ENCODE measurements around the gene KAZN.

Gene KAZN

GRCh38 chr1:14723401-14723800, 124.9 kb downstream of the KAZN start:
- no peak for DNase-seq

GRCh38 chr1:14724246-14724645, 125.8 kb downstream of the KAZN start:
- no peak for DNase-seq

- DNase-seq: no peak
Measured at GRCh38 chr1:14724678-14725077, 126.2 kb downstream of the KAZN start.

- no peak for DNase-seq
Measured at GRCh38 chr1:14725238-14725637, 126.8 kb downstream of the KAZN start.

DNA sequence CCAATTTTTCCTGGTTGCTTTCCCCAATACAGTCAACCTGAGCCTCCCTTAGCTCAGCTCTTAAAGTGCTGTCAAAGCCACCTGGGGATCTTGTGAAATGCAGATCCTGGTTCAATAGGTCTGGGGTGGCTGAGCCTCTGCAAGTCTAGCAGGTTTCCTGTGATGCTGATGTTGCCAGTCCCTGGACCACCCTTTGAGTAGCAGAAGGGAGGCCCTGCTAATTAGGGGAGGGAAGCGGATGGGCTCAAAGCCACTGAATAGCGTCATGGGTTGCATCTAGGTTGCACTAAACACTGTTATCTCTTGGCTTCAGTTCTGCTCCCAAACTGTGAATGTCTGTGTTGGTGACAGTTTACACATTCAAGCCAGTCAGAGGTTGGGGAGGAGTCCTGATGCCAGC, 127.2 kb downstream of the KAZN start:
- DNase-seq: no peak

DNA sequence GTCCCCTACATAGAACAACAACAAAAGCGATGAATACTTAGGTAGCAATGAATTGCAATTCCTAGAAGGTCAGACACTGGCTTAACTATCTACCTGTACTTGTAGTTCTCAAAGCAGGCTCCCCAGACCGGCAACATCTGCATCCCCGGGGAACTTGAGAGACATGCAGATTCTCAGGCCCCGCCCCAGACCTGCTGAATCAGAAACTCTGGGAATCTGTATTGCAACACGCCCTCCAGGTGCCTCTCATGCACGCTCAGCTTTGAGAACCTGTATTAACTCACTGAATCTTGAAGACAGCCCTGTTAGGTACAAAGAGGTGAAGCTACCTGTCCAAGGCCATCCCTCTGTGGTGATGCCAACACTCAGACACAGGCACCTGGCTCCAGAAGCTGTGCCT, 128.1 kb downstream of the KAZN start:
- no peak for DNase-seq

GRCh38 chr1:14728516-14728915, 130.0 kb downstream of the KAZN start:
- no peak for DNase-seq

DNA sequence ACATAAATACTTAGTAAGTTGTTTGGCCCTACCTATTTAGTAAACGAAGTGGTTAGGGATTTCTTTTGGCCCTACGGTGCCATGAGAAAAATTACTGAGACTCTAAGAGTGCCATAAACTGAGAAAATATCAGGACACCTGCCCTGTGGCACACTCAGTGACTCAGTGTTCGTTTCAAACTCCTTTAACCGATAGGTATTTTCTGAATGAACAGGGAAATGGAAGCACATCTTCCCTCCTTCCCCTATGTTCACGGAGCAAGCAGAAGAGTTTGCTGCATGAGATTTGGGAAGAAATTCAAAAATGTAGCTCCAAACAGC, 134.2 kb downstream of the KAZN start:
- DNase-seq: no peak

DNA sequence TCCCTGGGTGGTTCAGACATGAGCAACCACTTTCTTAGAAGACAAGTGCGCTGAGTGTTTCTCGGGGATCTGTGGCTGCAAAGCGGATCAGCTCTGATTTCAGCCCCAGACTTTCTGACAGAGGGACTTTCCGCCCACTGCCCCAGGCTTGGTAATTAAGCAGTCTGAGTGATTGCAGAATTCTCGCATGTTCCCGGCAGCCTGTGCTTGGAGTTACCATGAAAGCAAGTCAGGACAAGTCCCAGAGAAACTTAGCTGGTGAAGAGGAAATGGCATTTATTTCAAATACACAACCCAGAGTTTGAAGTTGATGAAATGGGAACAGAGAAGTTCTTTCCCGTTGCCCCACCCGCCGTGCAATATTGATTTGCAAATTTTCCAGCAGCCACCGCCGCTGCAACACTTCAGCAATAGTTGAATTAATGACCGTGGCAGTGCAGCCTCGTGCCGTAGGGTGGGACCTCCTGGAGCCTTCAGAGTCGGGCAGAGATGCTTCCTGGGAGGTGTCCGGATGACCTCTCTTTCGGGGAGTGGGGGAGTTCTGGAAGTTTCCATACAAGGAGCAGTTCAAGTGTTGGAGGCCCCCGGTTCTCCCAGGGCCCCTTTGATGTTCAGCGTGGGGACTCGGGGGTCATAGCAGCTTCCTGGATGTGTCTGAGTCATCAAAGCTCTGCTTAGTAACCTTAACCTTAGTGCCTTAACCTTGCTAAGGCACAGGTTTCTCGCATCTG, 134.7 kb downstream of the KAZN start:
- DNase-seq: no peak

DNA sequence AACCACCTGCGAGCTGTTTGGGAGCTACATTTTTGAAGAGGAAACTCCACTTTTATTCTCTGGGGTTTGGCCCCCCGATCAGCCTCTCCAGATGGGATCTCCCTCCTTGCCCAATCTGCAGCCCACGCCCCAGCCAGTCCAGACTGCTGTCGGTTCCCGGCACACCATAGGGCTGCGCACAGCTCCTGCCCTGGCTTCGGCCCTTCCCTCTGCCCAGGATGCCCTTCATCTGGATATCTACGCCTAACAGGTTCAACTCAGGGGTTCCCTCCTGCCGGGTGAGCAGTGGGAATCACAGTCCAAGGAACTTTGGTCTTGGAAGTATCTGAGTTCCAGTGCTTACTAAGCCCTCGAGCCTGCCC, 135.3 kb downstream of the KAZN start:
- DNase-seq: no peak

- DNase-seq: no peak
Measured at GRCh38 chr1:14735841-14736240, 137.4 kb downstream of the KAZN start.

DNA sequence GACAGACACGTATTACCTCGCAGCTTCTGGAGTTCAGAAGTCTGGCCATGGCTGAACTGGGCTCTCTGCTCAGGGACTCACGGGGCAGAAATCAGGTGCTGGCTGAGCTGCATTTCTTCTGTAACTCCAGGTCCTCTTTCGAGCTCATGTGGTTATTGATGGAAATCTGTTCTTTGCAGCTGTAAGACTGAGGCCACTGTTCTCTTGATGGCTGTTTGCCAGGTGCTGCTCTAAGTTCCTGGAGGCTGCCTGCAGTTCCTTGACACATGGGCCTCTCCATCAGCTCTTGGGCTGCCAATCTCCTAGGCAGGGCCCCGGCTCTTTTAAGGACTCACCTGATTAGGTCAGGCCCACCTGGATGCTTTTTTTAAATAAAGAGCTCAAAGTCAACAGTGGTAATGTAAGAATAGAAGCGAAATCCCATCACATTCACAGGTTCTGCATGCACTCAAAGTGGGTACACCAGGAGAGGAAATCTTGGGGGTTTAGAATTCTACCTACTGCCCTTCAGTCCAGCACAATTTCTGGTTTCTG, 139.1 kb downstream of the KAZN start:
- DNase-seq: no peak

DNA sequence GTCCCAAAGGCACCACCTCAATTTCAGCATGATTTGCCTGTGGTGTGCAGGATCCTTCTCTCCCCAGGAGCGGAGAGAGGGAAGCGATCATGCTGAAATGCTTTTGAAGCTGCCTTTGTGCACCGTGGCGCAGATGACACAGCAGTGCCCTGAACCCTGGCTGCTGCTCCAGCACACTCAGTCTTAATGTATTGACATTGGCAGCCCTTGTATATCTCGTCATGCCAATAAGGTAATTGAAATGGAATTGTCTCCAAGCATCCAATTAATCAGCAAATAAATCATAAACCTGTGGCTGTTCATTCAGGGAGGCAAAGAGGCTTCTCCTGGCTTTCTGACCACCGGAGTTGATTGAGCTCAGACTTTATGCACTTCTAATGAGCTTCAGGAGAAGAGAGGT, 139.8 kb downstream of the KAZN start:
- DNase-seq: no peak

DNA sequence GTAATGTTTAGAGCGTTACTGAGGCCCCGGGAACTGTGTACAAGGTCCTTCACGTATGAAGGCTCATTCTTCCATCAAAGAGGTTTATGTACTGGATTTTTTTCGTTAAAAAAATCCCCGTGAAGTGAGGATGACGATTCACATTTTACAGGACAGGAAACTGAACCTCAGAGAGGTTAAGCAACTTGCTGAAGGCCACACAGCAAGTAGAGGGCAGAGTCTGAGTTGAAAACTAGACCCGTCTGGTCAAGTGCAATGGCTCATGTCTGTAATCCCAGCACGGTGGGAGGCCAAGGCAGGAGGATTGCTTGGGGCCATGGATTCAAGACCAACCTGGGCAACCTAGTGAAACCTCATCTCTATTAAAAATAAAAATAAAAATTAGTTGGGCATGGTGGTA, 140.2 kb downstream of the KAZN start:
- no peak for DNase-seq

DNA sequence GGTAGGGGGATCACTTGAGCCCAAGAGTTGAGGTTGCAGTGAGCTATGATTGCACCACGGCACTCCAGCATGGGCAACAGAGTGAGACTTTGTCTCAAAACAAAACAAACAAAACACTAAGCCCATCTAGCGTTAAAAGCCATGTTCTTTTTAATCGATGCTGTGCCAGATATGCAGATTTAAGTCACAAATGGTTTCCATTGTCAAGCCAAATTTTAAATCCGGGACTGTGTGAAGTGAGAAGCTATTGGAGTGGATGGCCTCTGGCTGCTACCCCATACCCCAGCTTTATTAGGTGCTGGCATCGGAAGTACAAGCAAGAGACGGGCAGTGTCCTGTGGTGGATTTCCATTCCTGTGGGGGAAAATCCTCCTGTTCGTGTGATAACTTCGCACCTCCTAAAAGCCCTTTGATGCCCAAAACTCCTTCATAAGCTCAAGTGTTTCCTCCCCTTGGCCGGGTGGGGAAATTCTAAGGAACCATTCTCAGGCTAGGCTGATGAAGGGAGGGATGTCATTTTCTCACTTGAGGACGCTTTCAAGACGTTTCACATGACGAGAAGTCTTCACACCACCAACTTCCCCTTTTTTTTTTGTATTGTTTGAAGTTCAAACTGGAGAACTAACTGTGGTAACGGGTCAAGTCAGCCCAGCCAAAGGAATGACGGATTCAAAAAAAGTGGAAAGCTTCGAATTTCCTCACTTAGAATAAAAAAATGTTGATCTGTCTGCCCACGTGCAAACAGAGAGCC, 140.8 kb downstream of the KAZN start:
- DNase-seq: no peak

GRCh38 chr1:14740016-14740415, 141.5 kb downstream of the KAZN start:
- DNase-seq: no peak

GRCh38 chr1:14741082-14741481, 142.6 kb downstream of the KAZN start:
- no peak for DNase-seq

- no peak for DNase-seq
Measured at GRCh38 chr1:14741532-14741931, 143.0 kb downstream of the KAZN start.

DNA sequence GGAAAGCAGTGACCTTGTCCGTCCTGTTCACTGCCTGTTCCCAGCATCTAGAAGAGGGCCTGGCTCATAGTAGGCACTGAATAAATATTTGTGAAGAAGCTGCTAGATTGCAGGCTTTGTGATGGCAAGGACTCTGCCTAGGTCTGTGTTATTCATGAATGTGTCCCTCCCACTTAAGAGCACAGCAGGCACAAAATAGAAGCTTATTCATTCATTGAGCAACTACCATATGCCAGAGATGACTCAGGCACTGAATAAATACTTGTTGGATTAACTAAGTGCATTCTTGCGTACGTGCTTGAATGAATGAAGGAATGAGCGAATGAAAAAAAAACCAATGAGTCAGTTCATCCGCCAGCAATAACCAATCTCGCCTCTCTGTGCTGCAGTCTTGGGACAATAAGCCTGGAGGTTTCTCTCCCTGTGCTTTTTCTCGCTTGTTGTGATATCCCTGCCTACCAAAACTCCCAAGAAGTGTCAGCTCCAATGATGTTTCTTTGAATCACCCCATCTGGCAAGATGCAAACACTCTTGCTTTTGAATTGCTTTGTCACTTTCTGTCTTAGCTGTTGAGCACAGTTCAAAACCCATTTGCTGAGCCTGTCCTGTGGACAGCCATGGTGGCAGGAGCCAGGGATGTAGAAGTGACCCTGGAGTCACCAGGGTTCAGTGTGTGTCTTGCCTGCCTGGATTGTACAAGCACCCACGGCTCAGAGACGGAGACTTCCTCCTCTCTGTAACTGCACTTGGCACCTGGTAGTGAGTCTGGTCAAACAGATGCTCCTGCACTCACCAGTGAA, 143.9 kb downstream of the KAZN start:
- no peak for DNase-seq

GRCh38 chr1:14743368-14743767, 144.9 kb downstream of the KAZN start:
- no peak for DNase-seq

GRCh38 chr1:14745001-14745720, 146.7 kb downstream of the KAZN start:
- DNase-seq: no peak

- DNase-seq: no peak
Measured at GRCh38 chr1:14745789-14746188, 147.3 kb downstream of the KAZN start.

DNA sequence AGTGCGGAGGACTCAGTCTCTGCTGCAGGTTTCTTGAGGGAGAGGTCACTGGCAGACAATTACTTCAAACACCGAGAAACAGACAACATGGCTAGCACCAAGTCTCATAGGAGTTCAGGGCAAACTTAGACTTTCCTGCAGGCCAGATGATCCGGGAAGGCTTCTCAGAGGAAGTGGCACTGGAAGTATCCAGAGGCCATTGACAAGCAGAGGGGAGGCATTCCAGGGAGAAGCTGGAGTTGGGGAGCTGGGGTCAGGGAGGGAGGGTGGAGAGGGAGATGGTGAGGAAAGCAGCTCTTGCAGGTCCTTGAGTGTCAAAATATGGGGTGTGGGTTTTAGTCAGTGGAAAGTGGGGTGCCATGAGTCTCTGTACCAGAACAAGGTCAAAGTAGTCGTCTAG, 147.9 kb downstream of the KAZN start:
- no peak for DNase-seq
